Gastroesophageal sphincter (tissue), 4 donors: ENCODE data around the gene LMAN1L. TPM values are rescaled to one million over a fixed set of nuclear protein-coding genes. Genes with fewer than 3 reads are reported as not detected.

Experiments
- ATAC-seq: fragments of 150-250 bp; one replicate; pipeline ENCODE4 v1.9.1; 2016; ENCODE audit warnings: mild to moderate bottlenecking, moderate library complexity
- H3K27ac ChIP-seq, 4 donors: fragments of 200-600 bp; sonication (generic) in 3 of 4; 1 replicate in 3 of 4; 2 replicates in 1 of 4; pipeline ENCODE4 v1.5.1; 2016 to 2019
- H3K27me3 ChIP-seq: fragments of 200-600 bp; sonication (generic); one replicate; pipeline ENCODE4 v1.5.1; 2019
- H3K36me3 ChIP-seq, 2 donors: fragments of 200-600 bp; sonication (generic); one replicate each; pipeline ENCODE4 v1.5.1; 2019; ENCODE audit warnings: control low read depth in 1 of 2
- H3K4me1 ChIP-seq, 3 donors: fragments of 200-600 bp; sonication (generic); 1 replicate in 2 of 3; 2 replicates in 1 of 3; pipeline ENCODE4 v1.5.1; 2016 to 2019; ENCODE audit warnings: control low read depth in 2 of 3
- H3K4me3 ChIP-seq, 2 donors: fragments of 200-600 bp; sonication (generic); one replicate each; pipeline ENCODE4 v1.5.1; 2019; ENCODE audit warnings: mild to moderate bottlenecking in 1 of 2, moderate library complexity in 1 of 2
- H3K9me3 ChIP-seq, 3 donors: fragments of 200-600 bp; sonication (generic); one replicate each; pipeline ENCODE4 v1.5.1; 2017 to 2019; ENCODE audit warnings: control low read depth in 2 of 3
- EP300 ChIP-seq: sonication (generic); formaldehyde crosslinking; IDR thresholded peaks from one replicate; pipeline ENCODE4 v1.6.1; 2017; ENCODE audit warnings: antibody characterized with exemption, mild to moderate bottlenecking
- POLR2A ChIP-seq, 2 donors: fragments of 450-650 bp; IDR thresholded peaks; one replicate each; pipeline ENCODE4 v1.6.1; 2017; ENCODE audit warnings: antibody characterized with exemption in 2 of 2, mild to moderate bottlenecking in 2 of 2, moderate library complexity in 1 of 2
- POLR2AphosphoS5 ChIP-seq: sonication (generic); formaldehyde crosslinking; IDR thresholded peaks from one replicate; pipeline ENCODE4 v1.6.1; 2017; ENCODE audit warnings: antibody characterized with exemption
- WGBS, 2 donors: methylation state at CpG; one replicate each; pipeline ENCODE4 v1.1.5; 2018; ENCODE audit warnings: low coverage in 1 of 2; 5-methylcytosine and 5-hydroxymethylcytosine counted together
- total RNA-seq, 4 donors: library from RNA; depleted of rRNA; stranded (reverse); fragments of >200 nt; gene quantifications; one replicate each; pipeline ENCODE4 v1.1.0, GENCODE V29; 2016
- TF ChIP-seq, protein P1 (sequence below), 4 experiments: fragments of 200-600 bp in 2 of 4; fragments of 450-650 bp in 2 of 4; sonication (generic) in 1 of 4; IDR thresholded peaks; one replicate each; pipeline ENCODE4 v1.5.1; 2017 to 2019; ENCODE audit warnings: antibody characterized with exemption in 4 of 4, mild to moderate bottlenecking in 2 of 4, moderate library complexity in 2 of 4

LMAN1L gene
- total RNA-seq, 4 donors from 2014 or later = 0.27 TPM; not detected in 3

DNA sequence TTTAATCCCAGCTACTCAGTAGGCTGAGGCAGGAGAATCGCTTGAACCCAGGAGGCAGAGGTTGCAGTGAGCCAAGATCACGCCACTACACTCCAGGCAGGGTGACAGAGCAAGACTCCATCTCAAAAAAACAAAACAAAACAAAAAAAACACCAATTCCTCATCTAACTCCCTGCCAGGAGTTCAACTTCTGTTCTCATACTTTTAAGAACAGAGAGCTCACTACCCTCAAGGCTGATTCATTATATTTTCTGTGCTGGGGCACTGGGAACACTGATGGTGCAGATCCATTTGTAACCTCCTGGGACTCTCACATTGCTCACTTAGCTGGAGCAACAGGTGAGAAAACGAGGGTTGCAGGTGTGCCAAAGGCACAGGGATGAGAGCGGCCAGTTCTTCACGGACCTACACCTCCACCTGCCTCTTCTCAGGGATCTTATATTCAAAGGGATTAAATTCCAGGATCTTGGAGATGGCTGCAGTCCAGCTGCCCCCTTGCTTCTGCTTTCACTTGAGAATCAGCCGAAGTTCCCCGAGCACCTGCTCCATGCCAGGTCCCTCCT, 43.1 kb upstream of the LMAN1L start:
- H3K27ac ChIP-seq = no peak overlapping the region

DNA sequence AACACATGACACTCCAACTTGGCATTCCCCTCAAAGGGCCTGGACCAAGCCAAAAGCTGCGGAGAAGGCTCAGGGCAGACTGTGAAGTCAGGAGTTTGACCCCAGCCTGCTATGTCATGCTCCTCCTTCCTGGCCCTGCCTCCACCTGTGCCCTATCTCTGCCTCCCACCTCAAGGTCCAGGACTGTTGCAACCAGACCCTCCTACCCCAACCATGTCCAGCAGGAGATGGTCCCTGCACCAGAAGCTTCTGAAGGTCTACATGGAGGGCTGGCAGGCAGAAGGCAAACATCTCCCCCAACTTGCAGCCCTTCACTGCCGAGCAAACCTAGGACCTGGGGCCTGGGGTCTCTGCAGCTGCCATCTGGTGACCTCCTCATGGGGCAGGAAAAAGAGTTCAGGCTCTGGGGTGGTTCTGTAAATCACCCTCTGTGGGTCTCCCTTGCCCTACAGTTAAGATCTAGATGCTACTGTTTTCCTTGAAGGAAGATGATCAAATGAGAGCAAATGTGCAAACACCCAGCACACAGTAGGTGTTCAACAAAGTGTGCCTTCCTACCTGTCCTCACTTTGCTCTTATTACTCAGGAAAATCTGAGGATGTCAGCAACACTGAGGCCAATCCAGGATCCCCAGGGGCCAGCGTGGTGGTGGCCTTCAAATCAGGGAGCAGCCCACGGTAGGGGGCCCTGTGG, 42.3 kb upstream of the LMAN1L start:
- Histone ChIP-seq H3K27me3 (peaks cover 30% of the 10 kb centered on the region), H3K4me3 (no peak overlapping the region), H3K4me1 (peaks cover 0 to 16% (median 4%) of the 10 kb centered on the region in 3 donors), H3K27ac (no peak overlapping the region), H3K9me3 (no peaks in the 10 kb centered on the region), H3K36me3 (no peaks in the 10 kb centered on the region)
- TF ChIP-seq POLR2AphosphoS5 (no peak), POLR2A (IDR thresholded peaks at IDR 0.05) (no peak), EP300 (no peak)
- TF ChIP-seq, protein P1, sequence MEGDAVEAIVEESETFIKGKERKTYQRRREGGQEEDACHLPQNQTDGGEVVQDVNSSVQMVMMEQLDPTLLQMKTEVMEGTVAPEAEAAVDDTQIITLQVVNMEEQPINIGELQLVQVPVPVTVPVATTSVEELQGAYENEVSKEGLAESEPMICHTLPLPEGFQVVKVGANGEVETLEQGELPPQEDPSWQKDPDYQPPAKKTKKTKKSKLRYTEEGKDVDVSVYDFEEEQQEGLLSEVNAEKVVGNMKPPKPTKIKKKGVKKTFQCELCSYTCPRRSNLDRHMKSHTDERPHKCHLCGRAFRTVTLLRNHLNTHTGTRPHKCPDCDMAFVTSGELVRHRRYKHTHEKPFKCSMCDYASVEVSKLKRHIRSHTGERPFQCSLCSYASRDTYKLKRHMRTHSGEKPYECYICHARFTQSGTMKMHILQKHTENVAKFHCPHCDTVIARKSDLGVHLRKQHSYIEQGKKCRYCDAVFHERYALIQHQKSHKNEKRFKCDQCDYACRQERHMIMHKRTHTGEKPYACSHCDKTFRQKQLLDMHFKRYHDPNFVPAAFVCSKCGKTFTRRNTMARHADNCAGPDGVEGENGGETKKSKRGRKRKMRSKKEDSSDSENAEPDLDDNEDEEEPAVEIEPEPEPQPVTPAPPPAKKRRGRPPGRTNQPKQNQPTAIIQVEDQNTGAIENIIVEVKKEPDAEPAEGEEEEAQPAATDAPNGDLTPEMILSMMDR (IDR thresholded peaks at IDR 0.05) = no peak
- no CpG with 5 or more reads among the region's 4 CpGs for WGBS, 2 donors
- ATAC-seq = no peak

More for the DNA sequence above, 43.1 kb upstream of the LMAN1L start:
- TF ChIP-seq EP300 (no peak), POLR2A (IDR thresholded peaks at IDR 0.05) (no peak), POLR2AphosphoS5 (no peak)
- TF ChIP-seq, protein P1 (IDR thresholded peaks at IDR 0.05) = no peak
- H3K4me1 ChIP-seq = peaks cover 0 to 16% (median 4%) of the 10 kb centered on the region in 3 donors
- ATAC-seq = no peak
- H3K9me3 ChIP-seq = no peaks in the 10 kb centered on the region
- no peak overlapping the region for H3K4me3 ChIP-seq
- H3K36me3 ChIP-seq = no peaks in the 10 kb centered on the region
- peaks cover 30% of the 10 kb centered on the region for H3K27me3 ChIP-seq
- WGBS, 2 donors = 54 to 61% methylated on average over 5 to 7 of the region's 7 CpGs

DNA sequence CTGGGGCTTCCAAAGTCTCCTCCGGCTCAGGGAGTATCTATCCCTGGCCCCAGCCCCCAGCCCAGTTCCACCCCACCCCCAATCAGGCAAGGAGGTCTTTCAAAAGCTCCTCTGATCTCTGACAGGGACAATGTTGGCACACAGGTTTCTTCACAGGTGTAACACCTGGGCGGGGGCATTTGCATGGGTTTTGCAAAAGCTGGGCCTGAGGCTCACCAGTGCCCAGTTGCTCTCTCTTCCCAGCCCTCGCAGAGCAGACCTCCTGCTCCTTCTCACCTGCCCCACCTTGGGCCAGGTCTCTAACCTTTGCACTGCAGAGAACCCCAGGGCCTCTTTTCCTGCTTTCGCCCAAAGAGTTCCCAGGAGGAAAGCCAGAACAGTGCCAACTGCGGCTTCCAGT, 39.3 kb upstream of the LMAN1L start:
- TF ChIP-seq POLR2AphosphoS5 (no peak), POLR2A (IDR thresholded peaks at IDR 0.05) (no peak), EP300 (no peak)
- TF ChIP-seq, protein P1 (IDR thresholded peaks at IDR 0.05) = no peak
- Histone ChIP-seq H3K4me3 (no peak overlapping the region), H3K4me1 (peaks cover 0 to 34% (median 9%) of the 10 kb centered on the region in 3 donors), H3K36me3 (no peaks in the 10 kb centered on the region), H3K27ac (no peak overlapping the region), H3K9me3 (no peaks in the 10 kb centered on the region), H3K27me3 (peaks cover 12% of the 10 kb centered on the region)
- no peak for ATAC-seq
- 60% methylated on average over 1 of the region's 5 CpGs; no CpG with 5 or more reads in 1 of the 2 donors for WGBS, 2 donors

DNA sequence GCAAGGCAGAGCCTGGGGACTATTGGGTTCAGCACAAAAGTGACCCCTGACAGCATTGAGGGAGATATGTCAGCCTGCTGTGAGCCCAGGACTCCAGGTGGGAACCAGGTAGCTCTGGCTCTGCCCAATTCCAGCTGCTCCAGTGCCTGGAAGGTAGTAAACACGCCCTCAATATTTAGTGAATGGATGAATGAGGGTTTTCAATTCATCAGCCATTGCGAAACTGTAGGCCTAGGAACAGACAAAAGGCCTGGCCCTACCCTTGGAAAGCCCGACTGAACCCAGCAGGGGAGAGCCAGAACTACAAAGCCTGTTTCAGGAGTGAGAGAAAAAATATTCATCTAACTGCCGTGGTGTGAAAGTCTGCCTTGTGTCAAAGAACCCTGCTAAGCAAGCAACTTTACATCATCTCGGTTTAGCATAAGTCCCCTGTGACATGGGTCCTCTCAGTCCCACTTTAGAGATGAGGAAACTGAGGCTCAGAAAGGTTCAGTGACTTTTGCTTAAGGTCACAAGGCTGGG, 38.8 kb upstream of the LMAN1L start:
- Histone ChIP-seq H3K9me3 (no peaks in the 10 kb centered on the region), H3K27ac (no peak overlapping the region), H3K36me3 (no peaks in the 10 kb centered on the region), H3K4me1 (peaks cover 0 to 29% (median 9%) of the 10 kb centered on the region in 3 donors), H3K4me3 (no peak overlapping the region), H3K27me3 (peaks cover 10% of the 10 kb centered on the region)
- WGBS, 2 donors = 54 to 59% methylated on average over 2 to 4 of the region's 5 CpGs
- TF ChIP-seq POLR2AphosphoS5 (no peak), EP300 (no peak), POLR2A (IDR thresholded peaks at IDR 0.05) (no peak)
- TF ChIP-seq, protein P1 (IDR thresholded peaks at IDR 0.05) = no peak
- ATAC-seq = no peak
